ENCODE data around the gene TECR. TPM values are rescaled to one million over a fixed set of nuclear protein-coding genes. Genes with fewer than 3 reads are reported as not detected.
A peak's percentile ranks its signal among the peaks of the same experiment; 100 is the strongest.

The TECR gene
- total RNA-seq, 4 donors from 2014 or later: 36.6 to 145 (median 69.3) TPM

- peak overlapping the region in 2 of 4 donors; percentile 1 to 30 for H3K27ac ChIP-seq
Measured at GRCh38 chr19:14553939-14554243, 24.5 kb downstream of the TECR start.

GRCh38 chr19:14554382-14554812 lies 25.0 kb downstream of the TECR start:
- Histone ChIP-seq H3K27me3 (no peaks in the 10 kb centered on the region), H3K9me3 (no peaks in the 10 kb centered on the region), H3K36me3 (no peaks in the 10 kb centered on the region), H3K4me3 (no peak overlapping the region), H3K4me1 (peaks cover 6 to 45% (median 31%) of the 10 kb centered on the region in 4 donors), H3K27ac (peak overlapping the region in 2 of 4 donors; percentile 1 to 30)
- peak; percentile 30 for DNase-seq
- 67% methylated on average over 5 of the region's 6 CpGs; no CpG with 5 or more reads in 1 of the 2 donors for WGBS, 2 donors (ENCODE audit: low coverage in 1 of 2)
- intact Hi-C loops (cut with DNase I; ENCODE audit: low total_unique reads) (no loop called here), in situ Hi-C loops (cut with MboI; ENCODE audit: low pct_ligation_motif_present in 1 of 4, low pct_unique_long_range_greater_than_20kb in 1 of 4, low sequenced_read_pairs in 3 of 4) (loop anchor here in 1 of 4 donors (25.0 kb wide), 1 partner anchor 333 kb away; the partner anchor contains the start of gene OR7A17)
- TF ChIP-seq EP300 (IDR thresholded peaks at IDR 0.05; ENCODE audit: low read depth): no peak
- no peak for TF ChIP-seq POLR2A (IDR thresholded peaks at IDR 0.05)
- peak in 2 of 5 experiments; percentile 25 to 36 for TF ChIP-seq CTCF (IDR thresholded peaks at IDR 0.05)
- TF ChIP-seq POLR2AphosphoS5 (IDR thresholded peaks at IDR 0.05): no peak

More at GRCh38 chr19:14553939-14554243, 24.5 kb downstream of the TECR start:
- TF ChIP-seq CTCF (IDR thresholded peaks at IDR 0.05) (no peak), POLR2AphosphoS5 (IDR thresholded peaks at IDR 0.05) (no peak)
- WGBS, 2 donors (ENCODE audit: low coverage in 1 of 2): 81% methylated on average over 8 of the region's 9 CpGs; no CpG with 5 or more reads in 1 of the 2 donors
- H3K36me3 ChIP-seq: peaks cover 0 to 1% (median 0%) of the 10 kb centered on the region in 4 donors
- H3K27me3 ChIP-seq: no peaks in the 10 kb centered on the region
- in situ Hi-C loops (cut with MboI; ENCODE audit: low pct_ligation_motif_present in 1 of 4, low pct_unique_long_range_greater_than_20kb in 1 of 4, low sequenced_read_pairs in 3 of 4): loop anchor here in 1 of 4 donors (25.0 kb wide), 1 partner anchor 333 kb away; the partner anchor contains the start of gene OR7A17
- H3K9me3 ChIP-seq: no peaks in the 10 kb centered on the region
- intact Hi-C loops (cut with DNase I; ENCODE audit: low total_unique reads): no loop called here
- H3K4me1 ChIP-seq: peaks cover 6 to 46% (median 32%) of the 10 kb centered on the region in 4 donors
- no peak overlapping the region for H3K4me3 ChIP-seq
- DNase-seq: no peak

GRCh38 chr19:14555918-14556661 lies 26.7 kb downstream of the TECR start:
- in situ Hi-C loops (cut with MboI; ENCODE audit: low pct_ligation_motif_present in 1 of 4, low pct_unique_long_range_greater_than_20kb in 1 of 4, low sequenced_read_pairs in 3 of 4): loop anchor here in 1 of 4 donors (25.0 kb wide), 1 partner anchor 331 kb away; the partner anchor contains the start of gene OR7A17
- Histone ChIP-seq H3K4me1 (peaks cover under 1 to 28% (median 19%) of the 10 kb centered on the region in 4 donors), H3K36me3 (no peaks in the 10 kb centered on the region), H3K4me3 (peak overlapping the region in 1 of 4 donors; percentile 33), H3K27ac (peak overlapping the region in 1 of 4 donors; percentile 52), H3K27me3 (no peaks in the 10 kb centered on the region), H3K9me3 (no peaks in the 10 kb centered on the region)
- no peak for DNase-seq
- whole genome bisulfite sequencing, 2 donors (ENCODE audit: low coverage in 1 of 2): 81 to 83% methylated on average over 9 to 12 of the region's 12 CpGs
- TF ChIP-seq CTCF (IDR thresholded peaks at IDR 0.05): no peak
- TF ChIP-seq POLR2AphosphoS5 (IDR thresholded peaks at IDR 0.05): no peak
- no peak for TF ChIP-seq POLR2A (IDR thresholded peaks at IDR 0.05)
- no peak for TF ChIP-seq EP300 (IDR thresholded peaks at IDR 0.05; ENCODE audit: low read depth)
- intact Hi-C loops (cut with DNase I; ENCODE audit: low total_unique reads): no loop called here

- in situ Hi-C loops (cut with MboI; ENCODE audit: low pct_ligation_motif_present in 1 of 4, low pct_unique_long_range_greater_than_20kb in 1 of 4, low sequenced_read_pairs in 3 of 4): loop anchor here in 1 of 4 donors (25.0 kb wide), 1 partner anchor 331 kb away; the partner anchor contains the start of gene OR7A17
- Histone ChIP-seq H3K4me1 (peaks cover 0 to 22% (median 13%) of the 10 kb centered on the region in 4 donors), H3K27ac (peak overlapping the region in 1 of 4 donors; percentile 52), H3K4me3 (peak overlapping the region in 2 of 4 donors; percentile 6 to 33), H3K36me3 (no peaks in the 10 kb centered on the region), H3K9me3 (no peaks in the 10 kb centered on the region), H3K27me3 (no peaks in the 10 kb centered on the region)
- WGBS, 2 donors (ENCODE audit: low coverage in 1 of 2): 8 to 56% methylated on average over 3 to 18 of the region's 18 CpGs
- TF ChIP-seq POLR2A (IDR thresholded peaks at IDR 0.05) (no peak), CTCF (IDR thresholded peaks at IDR 0.05) (peak; percentile 84 to 99 (median 95))
- intact Hi-C loops (cut with DNase I; ENCODE audit: low total_unique reads): no loop called here
- DNase-seq: peak; percentile 82
Measured at GRCh38 chr19:14556662-14557188, 27.3 kb downstream of the TECR start.
